GM23248 (cell line): ENCODE results near the gene C1orf174. TPM values are rescaled to one million over a fixed set of nuclear protein-coding genes. Genes with fewer than 3 reads are reported as not detected.

Experiments
- DNase-seq: peaks from one replicate; pipeline ENCODE4 v3.0.0-alpha.2; 2015
- H2AFZ ChIP-seq: fragments of 200-600 bp; sonication (generic); 2 replicates; pipeline ENCODE4 v1.6.1; 2016; ENCODE audit warnings: antibody characterized with exemption
- H3F3A ChIP-seq: fragments of 200-600 bp; sonication (generic); 2 replicates; pipeline ENCODE4 v1.6.1; 2016; ENCODE audit warnings: mild to moderate bottlenecking, antibody characterized with exemption, mixed run types; ENCODE audit not compliant: insufficient read depth
- H3K27ac ChIP-seq: fragments of 200-600 bp; sonication (generic); 2 replicates; pipeline ENCODE4 v1.5.1; 2016; ENCODE audit warnings: mild to moderate bottlenecking
- H3K27me3 ChIP-seq: fragments of 200-600 bp; sonication (generic); replicated peaks from 2 replicates; pipeline ENCODE4 v1.6.1; 2016; ENCODE audit warnings: mild to moderate bottlenecking; ENCODE audit not compliant: insufficient read depth
- H3K36me3 ChIP-seq: fragments of 200-600 bp; sonication (generic); 2 replicates; pipeline ENCODE4 v1.6.1; 2016; ENCODE audit warnings: low read depth, mild to moderate bottlenecking
- H3K4me1 ChIP-seq: fragments of 200-600 bp; sonication (generic); 2 replicates; pipeline ENCODE4 v1.6.1; 2016; ENCODE audit warnings: mild to moderate bottlenecking; ENCODE audit not compliant: insufficient read depth
- H3K4me2 ChIP-seq: fragments of 200-600 bp; sonication (generic); one replicate; pipeline ENCODE4 v1.6.1; 2016; ENCODE audit warnings: mild to moderate bottlenecking; ENCODE audit not compliant: unreplicated experiment
- H3K4me3 ChIP-seq: fragments of 200-600 bp; sonication (generic); 2 replicates; pipeline ENCODE4 v1.5.1; 2016; ENCODE audit warnings: mild to moderate bottlenecking
- H3K79me2 ChIP-seq: fragments of 200-600 bp; sonication (generic); 2 replicates; pipeline ENCODE4 v1.6.1; 2016; ENCODE audit warnings: mild to moderate bottlenecking; ENCODE audit not compliant: insufficient read depth
- H3K9ac ChIP-seq: fragments of 200-600 bp; sonication (generic); 2 replicates; pipeline ENCODE4 v1.6.1; 2016; ENCODE audit warnings: mild to moderate bottlenecking
- H3K9me2 ChIP-seq: fragments of 200-600 bp; sonication (generic); 2 replicates; pipeline ENCODE4 v1.6.1; 2016; ENCODE audit warnings: mixed run types, mild to moderate bottlenecking, moderate library complexity; ENCODE audit not compliant: insufficient read depth
- H3K9me3 ChIP-seq: fragments of 200-600 bp; sonication (generic); one replicate; pipeline ENCODE4 v1.6.1; 2017; ENCODE audit warnings: low read depth
- H4K20me1 ChIP-seq: fragments of 200-600 bp; sonication (generic); 2 replicates; pipeline ENCODE4 v1.6.0; 2016; ENCODE audit not compliant: insufficient read depth
- EZH2 ChIP-seq: fragments of 200-600 bp; sonication (generic); IDR thresholded peaks from 2 replicates; pipeline ENCODE4 v1.6.1; 2018; ENCODE audit warnings: antibody characterized with exemption, mild to moderate bottlenecking; ENCODE audit not compliant: insufficient read depth, poor library complexity, severe bottlenecking
- EZH2phosphoT487 ChIP-seq: fragments of 200-600 bp; sonication (generic); IDR thresholded peaks from 2 replicates; pipeline ENCODE4 v1.6.1; 2018; ENCODE audit warnings: antibody characterized with exemption, moderate library complexity, mild to moderate bottlenecking, low read depth; ENCODE audit not compliant: insufficient read depth
- WGBS, 2 experiments: methylation state at CpG; one replicate each; pipeline ENCODE4 v1.1.6; 2015 to 2017; ENCODE audit warnings: low lambda C conversion rate in 2 of 2, low coverage in 1 of 2; ENCODE audit errors: missing lambda C conversion rate in 2 of 2; 5-methylcytosine and 5-hydroxymethylcytosine counted together
- in situ Hi-C: fragments of 300-500 bp; cut with MboI; formaldehyde crosslinking; loops from 2 replicates; pipeline ENCODE4 v1.15.0; 2020
- polyA plus RNA-seq: library from polyadenylated mRNA; unstranded; fragments of >200 nt; fragmentation: Nextera tagmentation; extraction: Ambion mirVana; gene quantifications from 2 replicates; pipeline ENCODE4 v1.2.1, GENCODE V29; 2016
- total RNA-seq: library from RNA; depleted of rRNA; stranded (reverse); fragments of >200 nt; shearing (Covaris generic); gene quantifications from 2 replicates; pipeline ENCODE4 v1.2.3, GENCODE V29; 2014

C1orf174 gene
- total and polyA plus RNA-seq, 2 experiments from 2014 or later, result 33.2 to 36.9 TPM

GRCh38 chr1:3917761-3918160, 17.7 kb upstream of the C1orf174 start:
- in situ Hi-C loops, result loop anchor here (25.0 kb wide), 1 partner anchor 1995 kb away; no protein-coding TSS in a partner anchor

GRCh38 chr1:3915551-3916121, 15.6 kb upstream of the C1orf174 start:
- no peaks in the 10 kb centered on the region for H3F3A ChIP-seq
- H3K4me2 ChIP-seq, result no peak overlapping the region
- DNase-seq, result no peak
- no peak overlapping the region for H3K27ac ChIP-seq
- H3K9ac ChIP-seq, result no peak overlapping the region
- H2AFZ ChIP-seq, result no peak overlapping the region
- no peak for TF ChIP-seq EZH2
- TF ChIP-seq EZH2phosphoT487, result no peak
- H3K9me3 ChIP-seq, result no peaks in the 10 kb centered on the region
- H3K4me1 ChIP-seq, result no peaks in the 10 kb centered on the region
- H3K79me2 ChIP-seq, result no peaks in the 10 kb centered on the region
- H3K4me3 ChIP-seq, result no peak overlapping the region
- no peaks in the 10 kb centered on the region for H4K20me1 ChIP-seq
- in situ Hi-C loops, result loop anchor here (25.0 kb wide), 1 partner anchor 1997 kb away; no protein-coding TSS in a partner anchor
- no peaks in the 10 kb centered on the region for H3K27me3 ChIP-seq
- 68 to 71% methylated on average over 15 of the region's 15 CpGs for WGBS, 2 experiments
- no peaks in the 10 kb centered on the region for H3K36me3 ChIP-seq
- H3K9me2 ChIP-seq, result no peaks in the 10 kb centered on the region

More at GRCh38 chr1:3917761-3918160, 17.7 kb upstream of the C1orf174 start:
- no peaks in the 10 kb centered on the region for H4K20me1 ChIP-seq
- no peak for DNase-seq
- no peak overlapping the region for H3K27ac ChIP-seq
- no peaks in the 10 kb centered on the region for H3K27me3 ChIP-seq
- no peaks in the 10 kb centered on the region for H3K9me2 ChIP-seq
- H3K9ac ChIP-seq, result no peak overlapping the region
- no peaks in the 10 kb centered on the region for H3K9me3 ChIP-seq
- H3K4me3 ChIP-seq, result no peak overlapping the region
- 48 to 52% methylated on average over 7 to 8 of the region's 8 CpGs for WGBS, 2 experiments
- TF ChIP-seq EZH2phosphoT487 (no peak), EZH2 (no peak)
- H3K4me1 ChIP-seq, result no peaks in the 10 kb centered on the region
- H3F3A ChIP-seq, result no peaks in the 10 kb centered on the region
- no peak overlapping the region for H3K4me2 ChIP-seq
- no peak overlapping the region for H2AFZ ChIP-seq
- no peaks in the 10 kb centered on the region for H3K79me2 ChIP-seq
- no peaks in the 10 kb centered on the region for H3K36me3 ChIP-seq

GRCh38 chr1:3914911-3915310, 14.8 kb upstream of the C1orf174 start:
- Histone ChIP-seq H3K27me3 (no peaks in the 10 kb centered on the region), H2AFZ (no peak overlapping the region), H3F3A (no peaks in the 10 kb centered on the region), H3K36me3 (no peaks in the 10 kb centered on the region), H3K4me3 (no peak overlapping the region), H3K9me2 (no peaks in the 10 kb centered on the region), H3K9ac (no peak overlapping the region), H3K4me2 (no peak overlapping the region), H3K27ac (no peak overlapping the region), H3K4me1 (no peaks in the 10 kb centered on the region), H3K9me3 (no peaks in the 10 kb centered on the region), H3K79me2 (no peaks in the 10 kb centered on the region), H4K20me1 (no peaks in the 10 kb centered on the region)
- 82 to 83% methylated on average over 14 of the region's 14 CpGs for WGBS, 2 experiments
- in situ Hi-C loops, result loop anchor here (25.0 kb wide), 1 partner anchor 1997 kb away; no protein-coding TSS in a partner anchor
- no peak for DNase-seq
- TF ChIP-seq EZH2, result no peak
- TF ChIP-seq EZH2phosphoT487, result no peak

GRCh38 chr1:3914331-3914851, 14.3 kb upstream of the C1orf174 start:
- no peak overlapping the region for H2AFZ ChIP-seq
- H3K27ac ChIP-seq, result no peak overlapping the region
- H3K36me3 ChIP-seq, result no peaks in the 10 kb centered on the region
- no peak for TF ChIP-seq EZH2phosphoT487
- no peak for TF ChIP-seq EZH2
- no peak overlapping the region for H3K4me3 ChIP-seq
- no peaks in the 10 kb centered on the region for H3K79me2 ChIP-seq
- no peaks in the 10 kb centered on the region for H3K9me3 ChIP-seq
- H4K20me1 ChIP-seq, result no peaks in the 10 kb centered on the region
- H3K27me3 ChIP-seq, result no peaks in the 10 kb centered on the region
- H3K4me2 ChIP-seq, result no peak overlapping the region
- 86 to 92% methylated on average over 20 of the region's 21 CpGs for WGBS, 2 experiments
- H3K4me1 ChIP-seq, result no peaks in the 10 kb centered on the region
- no peaks in the 10 kb centered on the region for H3F3A ChIP-seq
- no peak overlapping the region for H3K9ac ChIP-seq
- DNase-seq, result no peak
- in situ Hi-C loops, result loop anchor here (25.0 kb wide), 1 partner anchor 1998 kb away; no protein-coding TSS in a partner anchor
- H3K9me2 ChIP-seq, result no peaks in the 10 kb centered on the region
